NCI-H2227 (cell line): ENCODE results near the gene SLC35D3.
"Not testable (repeated sequence)": the region's sequence is repeated elsewhere in the genome, so short reads cannot be mapped to it uniquely, and the experiment has no call there.

Experiments used
- DNase-seq: peaks from one replicate; lab custom pipeline; 2025; ENCODE audit not compliant: unreplicated experiment; lab: John Stamatoyannopoulos, UW

The SLC35D3 gene

GRCh38 chr6:136922685-136923006 is 545 bp downstream of the SLC35D3 start:
- DNase-seq: no peak

DNA sequence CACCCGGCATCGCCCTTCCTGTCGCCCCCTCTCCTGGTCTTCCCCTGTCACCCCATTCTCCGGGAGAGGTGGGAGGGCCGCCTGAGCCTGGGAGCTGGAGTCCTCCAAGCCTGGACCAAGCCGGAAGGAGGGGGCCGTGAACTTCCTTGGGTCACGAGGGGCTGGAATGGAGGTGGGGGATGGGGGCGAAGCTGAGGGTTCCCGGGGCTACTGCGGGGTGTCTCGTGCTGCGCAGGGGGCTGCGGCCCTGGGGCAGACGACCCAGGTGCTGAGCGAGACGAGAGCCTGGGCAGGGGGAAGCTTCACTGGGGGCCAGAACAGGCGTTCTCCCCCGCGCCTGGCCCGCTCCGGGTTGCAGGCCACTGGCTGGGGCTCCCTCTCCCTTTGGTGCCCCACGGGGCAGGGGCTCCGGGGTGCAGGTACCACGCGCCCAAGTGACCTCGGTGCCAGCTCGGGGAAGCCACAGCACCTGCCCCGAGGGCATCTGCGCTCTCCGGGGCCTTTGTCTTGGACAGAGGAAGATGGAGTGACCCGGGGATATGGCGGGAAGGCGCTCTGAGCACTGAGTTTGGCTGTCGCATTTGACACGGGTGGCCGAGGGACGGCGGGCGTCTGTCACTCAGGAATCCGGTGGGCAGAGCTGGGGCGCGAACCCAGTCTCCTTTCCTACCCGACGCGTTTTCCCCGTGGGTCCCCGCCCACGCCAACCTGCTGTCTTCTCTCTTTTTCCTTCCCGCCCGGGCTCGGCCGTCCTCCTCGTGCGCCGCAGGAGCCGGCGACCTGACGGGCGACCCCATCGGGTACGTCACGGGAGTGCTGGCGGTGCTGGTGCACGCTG is 1.2 kb downstream of the SLC35D3 start:
- DNase-seq: peak; percentile 18

DNA sequence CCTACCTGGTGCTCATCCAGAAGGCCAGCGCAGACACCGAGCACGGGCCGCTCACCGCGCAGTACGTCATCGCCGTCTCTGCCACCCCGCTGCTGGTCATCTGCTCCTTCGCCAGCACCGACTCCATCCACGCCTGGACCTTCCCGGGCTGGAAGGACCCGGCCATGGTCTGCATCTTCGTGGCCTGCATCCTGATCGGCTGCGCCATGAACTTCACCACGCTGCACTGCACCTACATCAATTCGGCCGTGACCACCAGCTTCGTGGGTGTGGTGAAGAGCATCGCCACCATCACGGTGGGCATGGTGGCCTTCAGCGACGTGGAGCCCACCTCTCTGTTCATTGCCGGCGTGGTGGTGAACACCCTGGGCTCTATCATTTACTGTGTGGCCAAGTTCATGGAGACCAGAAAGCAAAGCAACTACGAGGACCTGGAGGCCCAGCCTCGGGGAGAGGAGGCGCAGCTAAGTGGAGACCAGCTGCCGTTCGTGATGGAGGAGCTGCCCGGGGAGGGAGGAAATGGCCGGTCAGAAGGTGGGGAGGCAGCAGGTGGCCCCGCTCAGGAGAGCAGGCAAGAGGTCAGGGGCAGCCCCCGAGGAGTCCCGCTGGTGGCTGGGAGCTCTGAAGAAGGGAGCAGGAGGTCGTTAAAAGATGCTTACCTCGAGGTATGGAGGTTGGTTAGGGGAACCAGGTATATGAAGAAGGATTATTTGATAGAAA is 2.0 kb downstream of the SLC35D3 start:
- no peak for DNase-seq

DNA sequence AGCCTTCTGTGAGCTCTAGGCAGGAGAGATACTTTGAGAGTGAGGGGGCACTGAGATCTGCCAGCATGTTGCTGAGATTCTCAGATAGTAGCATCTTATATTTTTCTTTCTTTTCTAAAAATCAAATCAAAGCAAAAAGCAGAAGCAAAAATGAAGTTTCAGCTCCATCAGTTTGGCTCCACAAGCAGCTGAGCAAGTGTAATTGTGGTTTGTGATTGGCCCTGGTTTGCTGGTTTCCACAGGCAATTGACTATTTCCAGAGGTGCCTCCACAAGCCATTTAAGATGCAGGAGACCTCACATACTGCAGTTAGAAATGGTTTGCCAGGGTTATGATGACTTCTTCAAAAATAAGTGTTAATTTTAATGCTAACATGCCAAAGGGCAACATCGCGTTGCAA is 4.3 kb downstream of the SLC35D3 start:
- no peak for DNase-seq

GRCh38 chr6:136927292-136927691 is 5.2 kb downstream of the SLC35D3 start:
- no peak for DNase-seq

DNA sequence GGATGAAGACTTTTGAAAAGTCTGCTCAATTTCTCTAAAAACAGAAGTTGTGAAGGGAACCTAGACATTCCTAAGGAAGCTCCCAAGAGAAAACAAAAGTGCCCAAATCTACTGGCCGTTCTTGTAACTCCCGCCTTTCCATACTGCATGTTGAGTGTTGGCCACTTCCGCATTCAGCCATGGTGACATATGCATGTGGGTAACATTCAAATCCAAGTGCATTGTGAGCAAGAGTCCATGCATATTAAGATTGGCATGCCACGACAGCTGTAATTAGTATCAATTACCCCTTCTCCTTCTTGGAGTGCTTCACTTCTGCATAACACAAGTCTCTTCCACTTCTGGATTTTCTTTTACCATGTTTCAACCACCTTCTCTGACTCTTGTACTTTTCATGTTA is 8.4 kb downstream of the SLC35D3 start:
- DNase-seq: no peak

- DNase-seq: no peak
Measured at GRCh38 chr6:136932599-136932998, 10.5 kb downstream of the SLC35D3 start.

- DNase-seq: no peak
Measured at GRCh38 chr6:136945072-136945471, 23.0 kb downstream of the SLC35D3 start.

GRCh38 chr6:136945711-136946121 is 23.6 kb downstream of the SLC35D3 start:
- no peak for DNase-seq

GRCh38 chr6:136947037-136947436 is 24.9 kb downstream of the SLC35D3 start:
- DNase-seq: no peak

DNA sequence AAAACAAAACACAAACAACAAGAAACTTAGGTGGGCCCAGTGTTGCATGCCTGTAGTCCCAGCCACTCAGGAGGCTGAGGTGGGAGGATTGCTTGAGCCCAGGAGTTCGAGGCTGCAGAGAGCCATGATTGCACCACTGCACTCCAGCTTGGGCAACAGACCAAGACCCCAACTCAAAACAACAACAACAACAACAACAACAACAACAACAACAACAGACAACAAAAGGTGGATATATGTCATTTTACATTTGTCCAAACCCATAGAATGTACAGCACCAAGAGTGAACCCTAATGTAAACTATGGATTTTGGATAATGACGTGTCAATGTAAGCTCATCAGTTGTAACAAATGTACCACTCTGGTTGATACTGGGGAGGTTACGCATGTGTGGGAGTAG is 27.9 kb downstream of the SLC35D3 start:
- DNase-seq: not testable (repeated sequence)

- no peak for DNase-seq
Measured at GRCh38 chr6:136950436-136951126, 28.5 kb downstream of the SLC35D3 start.

GRCh38 chr6:136952714-136953260 is 30.7 kb downstream of the SLC35D3 start:
- DNase-seq: peak; percentile 69

DNA sequence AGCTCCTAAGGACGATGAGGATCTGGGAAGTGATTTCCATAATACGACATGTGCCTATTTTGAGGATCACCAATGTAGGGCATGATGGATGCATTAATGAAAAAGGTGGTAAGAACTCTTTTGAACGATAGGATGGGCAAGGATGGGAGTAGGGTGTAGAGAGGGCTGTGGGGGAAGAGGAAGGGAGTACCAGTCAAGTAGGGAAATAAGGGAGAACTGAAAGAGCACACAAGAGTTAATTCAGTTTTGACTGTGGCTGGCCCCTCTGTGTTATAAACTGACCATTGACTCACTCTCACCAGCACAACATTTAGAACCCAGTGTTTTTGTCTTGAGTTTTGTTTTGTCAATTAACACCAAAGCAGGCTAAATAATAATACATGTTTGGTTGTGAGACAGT is 33.0 kb downstream of the SLC35D3 start:
- DNase-seq: no peak

DNA sequence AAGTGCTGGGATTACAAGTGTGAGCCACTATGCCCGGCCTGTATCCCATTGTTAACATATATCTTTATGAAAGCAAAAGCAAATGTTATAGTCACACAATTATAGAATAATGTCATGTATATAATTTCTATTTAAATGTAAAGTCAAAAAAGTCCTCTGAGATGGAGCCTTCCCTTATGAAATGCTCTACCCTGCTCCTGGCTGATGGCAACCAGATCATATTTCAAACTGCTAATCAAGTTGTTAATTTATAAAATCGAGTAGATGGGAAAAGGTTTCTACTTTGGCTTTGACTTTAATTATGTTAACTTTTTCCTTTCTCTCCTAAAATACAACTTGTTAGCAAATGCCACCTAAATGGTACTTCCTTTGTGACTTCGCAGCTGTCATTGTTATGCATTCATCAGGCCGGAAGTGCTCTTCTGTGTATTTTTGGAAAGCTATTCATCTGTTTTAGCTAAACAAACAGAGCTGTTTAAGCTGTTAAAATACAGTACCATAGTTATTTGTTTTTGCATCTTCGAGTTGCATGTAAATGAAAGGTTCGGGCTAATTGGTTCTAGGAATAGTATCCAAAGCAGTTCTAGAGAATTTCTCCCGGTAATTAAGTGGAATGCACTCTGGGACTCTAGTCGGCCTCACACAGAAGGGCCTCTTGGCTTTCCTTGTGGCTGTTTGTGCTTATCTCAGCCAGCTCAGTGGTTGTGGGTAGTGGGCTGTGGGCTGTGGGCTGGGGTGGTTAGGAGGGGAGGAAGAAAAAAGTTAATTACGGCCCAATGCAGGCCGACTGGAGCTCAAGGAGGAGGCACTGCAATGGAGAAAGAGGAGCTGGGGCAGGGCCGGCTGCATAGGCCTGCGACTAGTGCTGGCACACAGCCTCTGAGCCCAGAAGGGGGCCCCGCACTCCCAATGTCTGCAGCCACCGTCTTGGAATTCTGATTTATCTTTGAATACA is 34.8 kb downstream of the SLC35D3 start:
- no peak for DNase-seq

GRCh38 chr6:136958168-136958567 is 36.1 kb downstream of the SLC35D3 start:
- no peak for DNase-seq

DNA sequence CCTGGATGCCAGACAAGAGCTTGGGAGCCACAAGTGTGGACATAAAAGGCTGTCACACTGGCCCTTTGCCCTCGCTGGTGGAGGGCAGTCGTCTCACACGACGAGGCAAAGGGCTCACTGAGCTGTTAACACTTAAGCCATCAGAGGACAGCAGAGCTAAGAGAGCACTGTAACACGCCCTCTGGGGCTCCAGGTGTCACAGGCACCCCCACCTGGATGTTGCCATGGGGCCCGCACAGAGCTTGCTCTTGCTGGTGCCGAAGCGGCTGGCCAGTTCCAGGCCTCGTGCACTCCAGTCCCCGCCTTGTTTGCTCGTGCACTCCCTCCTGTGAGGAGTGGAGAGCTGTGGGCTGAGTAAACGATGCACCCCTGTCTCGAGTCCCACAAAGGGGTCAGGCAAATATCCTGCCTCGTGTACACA is 37.4 kb downstream of the SLC35D3 start:
- no peak for DNase-seq

- DNase-seq: not testable (repeated sequence)
Measured at GRCh38 chr6:136959935-136960334, 37.8 kb downstream of the SLC35D3 start.

- DNase-seq: no peak
Measured at GRCh38 chr6:136960781-136961180, 38.7 kb downstream of the SLC35D3 start.

GRCh38 chr6:136961848-136962247 is 39.7 kb downstream of the SLC35D3 start:
- no peak for DNase-seq
